A549 (cell line): ENCODE data around the gene HERC4. TPM values are rescaled to one million over a fixed set of nuclear protein-coding genes. Genes with fewer than 3 reads are reported as not detected.

Experiments
- ATAC-seq, 2 experiments: fragments of 200-7000 bp in 1 of 2; fragments of >200 bp in 1 of 2; cut with Nextera tagmentation in 1 of 2; cut with Tn5 transposase in 1 of 2; 3 replicates each; pipeline versions ENCODE4 v1.8.0 to v1.9.1; 2018 to 2020; ENCODE audit warnings: mild to moderate bottlenecking in 1 of 2, moderate library complexity in 1 of 2
- CTCF ChIA-PET: fragments of 300-600 bp; sonication (Branson Sonifier 250); formaldehyde crosslinking; extraction: SDS; loops from one replicate; lab custom pipeline; 2021; ENCODE audit warnings: antibody characterized with exemption, inconsistent platforms; lab: Yijun Ruan, JAX
- POLR2A ChIA-PET: fragments of 350-600 bp; formaldehyde crosslinking; extraction: SDS; loops from one replicate; lab custom pipeline; 2021; ENCODE audit warnings: antibody characterized with exemption, inconsistent platforms; lab: Yijun Ruan, JAX
- DNase-seq, 2 experiments: peaks; one replicate each; pipeline versions ENCODE4 v3.0.0 to v3.0.0-alpha.2; 2011 to 2016; ENCODE audit warnings: low read depth in 1 of 2, low spot score in 1 of 2
- FAIRE-seq: peaks from 2 replicates; lab custom pipeline; 2011; peaks lifted over from hg19 to GRCh38; lab: Jason Lieb, UNC
- H3K27ac ChIP-seq, 2 experiments: fragments of >200 bp; sonication (Bioruptor Twin); formaldehyde crosslinking; 3 replicates each; pipeline ENCODE4 v1.5.1; 2016 to 2017
- H3K4me1 ChIP-seq: fragments of >200 bp; sonication (Bioruptor Twin); formaldehyde crosslinking; 3 replicates; pipeline ENCODE4 v1.6.1; 2016
- H3K4me2 ChIP-seq: fragments of >200 bp; sonication (Bioruptor Twin); formaldehyde crosslinking; 3 replicates; pipeline ENCODE4 v1.6.1; 2016
- H3K4me3 ChIP-seq: fragments of >200 bp; sonication (Bioruptor Twin); formaldehyde crosslinking; 3 replicates; pipeline ENCODE4 v1.5.1; 2016
- H3K9me3 ChIP-seq: fragments of >200 bp; sonication (Bioruptor Twin); formaldehyde crosslinking; 3 replicates; pipeline ENCODE4 v1.6.1; 2016
- CBX8 ChIP-seq: fragments of 200-600 bp; sonication (generic); IDR thresholded peaks from 2 replicates; pipeline ENCODE4 v1.6.1; 2016
- CHD4 ChIP-seq: fragments of 200-600 bp; sonication (generic); IDR thresholded peaks from 2 replicates; pipeline ENCODE4 v1.6.1; 2016; ENCODE audit warnings: antibody characterized with exemption, mild to moderate bottlenecking, borderline replicate concordance
- EP300 ChIP-seq, 2 experiments: fragments of >200 bp; sonication (Bioruptor Twin); formaldehyde crosslinking; IDR thresholded peaks; 2 replicates in 1 of 2; 3 replicates in 1 of 2; pipeline ENCODE4 v1.6.1; 2016 to 2017
- FOSB ChIP-seq: fragments of 250-450 bp; sonication (Bioruptor Pico); IDR thresholded peaks from 2 replicates; pipeline ENCODE4 v1.5.0; 2020; ENCODE audit warnings: mild to moderate bottlenecking, moderate library complexity
- GATA3 ChIP-seq: IDR thresholded peaks from 2 replicates; pipeline ENCODE4 v1.6.1; 2012; ENCODE audit warnings: borderline replicate concordance
- HOXB13 ChIP-seq: fragments of 250-450 bp; sonication (Bioruptor Pico); IDR thresholded peaks from 2 replicates; pipeline ENCODE4 v1.5.0; 2020; ENCODE audit warnings: low read depth, mild to moderate bottlenecking, moderate library complexity
- JUN ChIP-seq, 2 experiments: fragments of >200 bp; sonication (Bioruptor Twin); formaldehyde crosslinking; IDR thresholded peaks; 2 replicates in 1 of 2; 3 replicates in 1 of 2; pipeline ENCODE4 v1.6.1; 2016 to 2017
- JUNB ChIP-seq: fragments of >200 bp; sonication (Bioruptor Twin); formaldehyde crosslinking; IDR thresholded peaks from 2 replicates; pipeline ENCODE4 v1.6.1; 2016
- MAFK ChIP-seq: fragments of 450-650 bp; IDR thresholded peaks from 2 replicates; pipeline ENCODE4 v1.6.1; 2014; ENCODE audit not compliant: partially characterized antibody
- PHF8 ChIP-seq: fragments of 200-600 bp; sonication (generic); IDR thresholded peaks from 2 replicates; pipeline ENCODE4 v1.6.1; 2016; ENCODE audit warnings: low read depth, mild to moderate bottlenecking, antibody characterized with exemption, moderate library complexity, borderline replicate concordance
- POLR2A ChIP-seq: IDR thresholded peaks from 2 replicates; pipeline ENCODE4 v1.6.1; 2012; ENCODE audit warnings: mild to moderate bottlenecking, low read length
- SREBF2 ChIP-seq: fragments of 450-650 bp; IDR thresholded peaks from 2 replicates; pipeline ENCODE4 v1.6.1; 2014; ENCODE audit warnings: mild to moderate bottlenecking, moderate library complexity
- TFCP2L1 ChIP-seq: fragments of 250-450 bp; sonication (Bioruptor Pico); IDR thresholded peaks from 2 replicates; pipeline ENCODE4 v1.5.0; 2021; ENCODE audit warnings: mild to moderate bottlenecking
- ZFP36 ChIP-seq: fragments of 450-650 bp; IDR thresholded peaks from 2 replicates; pipeline ENCODE4 v1.6.1; 2014; ENCODE audit warnings: borderline replicate concordance; ENCODE audit not compliant: partially characterized antibody
- ZSCAN20 ChIP-seq: fragments of 250-450 bp; sonication (Bioruptor Pico); IDR thresholded peaks from 2 replicates; pipeline ENCODE4 v1.8.0; 2022; ENCODE audit warnings: mild to moderate bottlenecking, moderate library complexity
- WGBS: methylation state at CpG from one replicate; pipeline ENCODE4 v1.1.6; 2017; ENCODE audit errors: missing lambda C conversion rate; 5-methylcytosine and 5-hydroxymethylcytosine counted together
- polyA plus RNA-seq, 4 experiments: library from polyadenylated mRNA; depleted of rRNA in 3 of 4; stranded (reverse); fragments of >200 nt; fragmentation: RNase III in 1 of 4; extraction: RNeasy Plus Mini Kit Qiagen cat#74134 plus additional on column Dnase treatment in 1 of 4; gene quantifications; 2 replicates in 3 of 4; 3 replicates in 1 of 4; pipeline ENCODE4 v1.2.3, GENCODE V29; 2011 to 2017
- TF ChIP-seq, protein P1 (sequence below): IDR thresholded peaks from 2 replicates; pipeline ENCODE4 v1.6.1; 2012
- TF ChIP-seq, protein P2 (sequence below): fragments of 200-600 bp; sonication (generic); IDR thresholded peaks from 2 replicates; pipeline ENCODE4 v1.6.1; 2016; ENCODE audit warnings: antibody characterized with exemption, mild to moderate bottlenecking, moderate library complexity
- TF ChIP-seq, protein P3 (sequence below): fragments of >200 bp; sonication (Bioruptor Twin); formaldehyde crosslinking; IDR thresholded peaks from 3 replicates; pipeline ENCODE4 v1.5.1; 2016
- TF ChIP-seq, protein P4 (sequence below): fragments of >200 bp; sonication (Bioruptor Twin); formaldehyde crosslinking; IDR thresholded peaks from 2 replicates; pipeline ENCODE4 v1.6.1; 2016

Gene HERC4
- polyA plus RNA-seq, 2 of the 4 experiments (the other 2 are of a cell fraction) = 43.2 to 51.3 TPM

DNA sequence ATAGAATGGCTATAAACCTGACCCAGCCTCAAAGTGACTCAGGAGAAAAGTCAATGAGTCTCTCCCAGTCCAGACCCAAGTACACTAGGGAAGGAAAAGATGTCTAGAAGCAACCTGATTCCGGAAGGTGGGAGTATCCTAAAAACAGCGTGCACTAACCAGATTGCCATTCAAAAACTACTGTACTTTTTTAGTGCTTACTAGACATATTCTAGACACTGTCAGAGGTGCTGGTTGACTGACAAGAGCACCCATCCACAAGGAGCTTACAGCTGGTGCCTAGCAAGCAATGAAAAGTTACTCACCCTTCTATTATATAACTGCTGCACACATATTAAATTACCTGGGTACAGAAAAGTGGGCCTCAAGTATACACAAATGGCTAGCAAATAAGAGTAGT is 109.6 kb downstream of the HERC4 start:
- POLR2A ChIA-PET = no interaction called here
- H3K4me2 ChIP-seq = no peak overlapping the region
- H3K4me3 ChIP-seq = no peak overlapping the region
- CTCF ChIA-PET = interaction anchor here (1.4 to 1.6 kb wide), 2 partner anchors 11 to 30 kb away, joined by 4 read pairs; no protein-coding TSS in a partner anchor
- DNase-seq (no peak), ATAC-seq (no peak), FAIRE-seq (no peak)
- no peaks in the 10 kb centered on the region for H3K4me1 ChIP-seq
- TF ChIP-seq HOXB13 (no peak), JUNB (no peak), MAFK (peak; percentile 68), ZFP36 (no peak), CHD4 (no peak), JUN (IDR thresholded peaks at IDR 0.05) (no peak), CBX8 (no peak)
- no peak overlapping the region for H3K27ac ChIP-seq
- H3K9me3 ChIP-seq = peaks cover 4% of the 10 kb centered on the region; the same call in 1 of the 3 replicates
- 98% methylated on average over 2 of the region's 2 CpGs for WGBS

DNA sequence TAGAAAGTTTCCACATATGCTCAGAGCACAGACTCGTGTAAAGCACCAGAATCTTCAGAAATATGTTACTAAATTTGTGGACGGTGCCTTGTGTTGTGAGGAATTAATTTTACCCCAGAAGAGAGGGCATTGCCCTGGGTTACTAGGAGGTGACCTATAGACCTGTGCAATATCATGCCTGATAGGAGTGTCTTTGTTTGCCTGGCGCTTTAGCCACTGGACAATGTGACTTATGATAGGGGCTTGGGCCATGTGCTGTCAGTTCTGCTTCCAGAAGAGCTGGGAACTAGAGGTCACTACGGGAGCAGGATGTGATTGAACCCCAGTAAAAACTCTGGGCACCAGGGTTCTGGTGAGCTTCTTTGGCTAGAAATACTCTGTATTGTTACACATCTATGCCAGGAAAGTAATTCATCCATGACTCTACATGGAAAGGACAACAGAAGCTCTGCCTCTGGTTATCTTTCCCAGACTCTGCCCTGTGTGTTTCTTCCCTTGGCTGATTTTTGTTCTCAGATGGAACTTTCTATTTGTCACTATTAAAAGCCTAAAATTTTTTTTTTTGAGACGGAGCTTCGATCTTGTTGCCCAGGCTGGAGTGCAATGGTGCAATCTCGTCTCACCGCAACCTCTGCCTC is 115.1 kb downstream of the HERC4 start:
- 89% methylated on average over 8 of the region's 8 CpGs for WGBS
- Histone ChIP-seq H3K4me3 (no peak overlapping the region), H3K4me2 (no peak overlapping the region), H3K9me3 (no peaks in the 10 kb centered on the region), H3K27ac (no peak overlapping the region), H3K4me1 (no peaks in the 10 kb centered on the region; the same call in 2 of the 3 replicates)
- no peak for TF ChIP-seq EP300 (IDR thresholded peaks at IDR 0.05)
- TF ChIP-seq ZSCAN20 (CRISPR knock-in tag) = no peak
- TF ChIP-seq FOSB (CRISPR knock-in tag) = no peak
- no peak for TF ChIP-seq TFCP2L1
- TF ChIP-seq PHF8 = no peak
- TF ChIP-seq, protein P1, sequence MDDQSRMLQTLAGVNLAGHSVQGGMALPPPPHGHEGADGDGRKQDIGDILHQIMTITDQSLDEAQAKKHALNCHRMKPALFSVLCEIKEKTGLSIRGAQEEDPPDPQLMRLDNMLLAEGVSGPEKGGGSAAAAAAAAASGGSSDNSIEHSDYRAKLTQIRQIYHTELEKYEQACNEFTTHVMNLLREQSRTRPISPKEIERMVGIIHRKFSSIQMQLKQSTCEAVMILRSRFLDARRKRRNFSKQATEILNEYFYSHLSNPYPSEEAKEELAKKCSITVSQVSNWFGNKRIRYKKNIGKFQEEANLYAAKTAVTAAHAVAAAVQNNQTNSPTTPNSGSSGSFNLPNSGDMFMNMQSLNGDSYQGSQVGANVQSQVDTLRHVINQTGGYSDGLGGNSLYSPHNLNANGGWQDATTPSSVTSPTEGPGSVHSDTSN = no peak
- TF ChIP-seq SREBF2 = no peak
- no peak for TF ChIP-seq POLR2A
- TF ChIP-seq, protein P2, sequence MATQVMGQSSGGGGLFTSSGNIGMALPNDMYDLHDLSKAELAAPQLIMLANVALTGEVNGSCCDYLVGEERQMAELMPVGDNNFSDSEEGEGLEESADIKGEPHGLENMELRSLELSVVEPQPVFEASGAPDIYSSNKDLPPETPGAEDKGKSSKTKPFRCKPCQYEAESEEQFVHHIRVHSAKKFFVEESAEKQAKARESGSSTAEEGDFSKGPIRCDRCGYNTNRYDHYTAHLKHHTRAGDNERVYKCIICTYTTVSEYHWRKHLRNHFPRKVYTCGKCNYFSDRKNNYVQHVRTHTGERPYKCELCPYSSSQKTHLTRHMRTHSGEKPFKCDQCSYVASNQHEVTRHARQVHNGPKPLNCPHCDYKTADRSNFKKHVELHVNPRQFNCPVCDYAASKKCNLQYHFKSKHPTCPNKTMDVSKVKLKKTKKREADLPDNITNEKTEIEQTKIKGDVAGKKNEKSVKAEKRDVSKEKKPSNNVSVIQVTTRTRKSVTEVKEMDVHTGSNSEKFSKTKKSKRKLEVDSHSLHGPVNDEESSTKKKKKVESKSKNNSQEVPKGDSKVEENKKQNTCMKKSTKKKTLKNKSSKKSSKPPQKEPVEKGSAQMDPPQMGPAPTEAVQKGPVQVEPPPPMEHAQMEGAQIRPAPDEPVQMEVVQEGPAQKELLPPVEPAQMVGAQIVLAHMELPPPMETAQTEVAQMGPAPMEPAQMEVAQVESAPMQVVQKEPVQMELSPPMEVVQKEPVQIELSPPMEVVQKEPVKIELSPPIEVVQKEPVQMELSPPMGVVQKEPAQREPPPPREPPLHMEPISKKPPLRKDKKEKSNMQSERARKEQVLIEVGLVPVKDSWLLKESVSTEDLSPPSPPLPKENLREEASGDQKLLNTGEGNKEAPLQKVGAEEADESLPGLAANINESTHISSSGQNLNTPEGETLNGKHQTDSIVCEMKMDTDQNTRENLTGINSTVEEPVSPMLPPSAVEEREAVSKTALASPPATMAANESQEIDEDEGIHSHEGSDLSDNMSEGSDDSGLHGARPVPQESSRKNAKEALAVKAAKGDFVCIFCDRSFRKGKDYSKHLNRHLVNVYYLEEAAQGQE = no peak
- TF ChIP-seq, protein P3, sequence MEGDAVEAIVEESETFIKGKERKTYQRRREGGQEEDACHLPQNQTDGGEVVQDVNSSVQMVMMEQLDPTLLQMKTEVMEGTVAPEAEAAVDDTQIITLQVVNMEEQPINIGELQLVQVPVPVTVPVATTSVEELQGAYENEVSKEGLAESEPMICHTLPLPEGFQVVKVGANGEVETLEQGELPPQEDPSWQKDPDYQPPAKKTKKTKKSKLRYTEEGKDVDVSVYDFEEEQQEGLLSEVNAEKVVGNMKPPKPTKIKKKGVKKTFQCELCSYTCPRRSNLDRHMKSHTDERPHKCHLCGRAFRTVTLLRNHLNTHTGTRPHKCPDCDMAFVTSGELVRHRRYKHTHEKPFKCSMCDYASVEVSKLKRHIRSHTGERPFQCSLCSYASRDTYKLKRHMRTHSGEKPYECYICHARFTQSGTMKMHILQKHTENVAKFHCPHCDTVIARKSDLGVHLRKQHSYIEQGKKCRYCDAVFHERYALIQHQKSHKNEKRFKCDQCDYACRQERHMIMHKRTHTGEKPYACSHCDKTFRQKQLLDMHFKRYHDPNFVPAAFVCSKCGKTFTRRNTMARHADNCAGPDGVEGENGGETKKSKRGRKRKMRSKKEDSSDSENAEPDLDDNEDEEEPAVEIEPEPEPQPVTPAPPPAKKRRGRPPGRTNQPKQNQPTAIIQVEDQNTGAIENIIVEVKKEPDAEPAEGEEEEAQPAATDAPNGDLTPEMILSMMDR = no peak
- TF ChIP-seq GATA3 = no peak
- TF ChIP-seq, protein P4, sequence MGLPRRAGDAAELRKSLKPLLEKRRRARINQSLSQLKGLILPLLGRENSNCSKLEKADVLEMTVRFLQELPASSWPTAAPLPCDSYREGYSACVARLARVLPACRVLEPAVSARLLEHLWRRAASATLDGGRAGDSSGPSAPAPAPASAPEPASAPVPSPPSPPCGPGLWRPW = no peak
- ATAC-seq (peak; percentile 19 to 58; a peak in 3 of 6 replicates), DNase-seq (no peak), FAIRE-seq (no peak)
- ChIA-PET CTCF (interaction anchor here (1.3 kb wide), 1 partner anchor 48 kb away, joined by 4 read pairs; no protein-coding TSS in a partner anchor), POLR2A (no interaction called here)
